Activated CD4-positive, alpha-beta T cell treated with anti-CD3 and anti-CD28 coated beads for 24 hours (primary cell): Measurements from ENCODE around the gene RNF7.
"Not testable (repeated sequence)": the region's sequence is repeated elsewhere in the genome, so short reads cannot be mapped to it uniquely, and the experiment has no call there.

Experiments used
- DNase-seq, 2 donors: peaks; one replicate each; pipeline ENCODE4 v3.0.0-alpha.2; 2020; ENCODE audit warnings: low read depth in 2 of 2

RNF7 gene

GRCh38 chr3:141782386-141782932, 44.4 kb downstream of the RNF7 start:
- no peak for DNase-seq

GRCh38 chr3:141783632-141784031, 45.5 kb downstream of the RNF7 start:
- no peak for DNase-seq

- no peak for DNase-seq
These were observed 46.0 kb downstream of the RNF7 start for GRCh38 chr3:141784096-141784495.

- DNase-seq, result no peak
These were observed 46.4 kb downstream of the RNF7 start for GRCh38 chr3:141784531-141784930.

- DNase-seq, result no peak
These were observed 50.1 kb downstream of the RNF7 start for GRCh38 chr3:141788149-141788548.

- DNase-seq, result not testable (repeated sequence)
These were observed 50.7 kb downstream of the RNF7 start for GRCh38 chr3:141788750-141789149.

GRCh38 chr3:141789281-141789680, 51.2 kb downstream of the RNF7 start:
- no peak for DNase-seq

- no peak for DNase-seq
These were observed 52.1 kb downstream of the RNF7 start for GRCh38 chr3:141790171-141790570.

GRCh38 chr3:141792495-141792894, 54.4 kb downstream of the RNF7 start:
- DNase-seq, result no peak

- no peak for DNase-seq
These were observed 55.6 kb downstream of the RNF7 start for GRCh38 chr3:141793476-141794260.

GRCh38 chr3:141795276-141795675, 57.2 kb downstream of the RNF7 start:
- no peak for DNase-seq

- DNase-seq, result no peak
These were observed 57.6 kb downstream of the RNF7 start for GRCh38 chr3:141795741-141796080.

GRCh38 chr3:141796081-141796888, 58.2 kb downstream of the RNF7 start:
- peak; percentile 55 to 59 for DNase-seq
